ENCODE results near the gene INSR.
A peak's percentile ranks its signal among the peaks of the same experiment; 100 is the strongest.
"Not testable (repeated sequence)": the region's sequence is repeated elsewhere in the genome, so short reads cannot be mapped to it uniquely, and the experiment has no call there.

INSR gene

DNA sequence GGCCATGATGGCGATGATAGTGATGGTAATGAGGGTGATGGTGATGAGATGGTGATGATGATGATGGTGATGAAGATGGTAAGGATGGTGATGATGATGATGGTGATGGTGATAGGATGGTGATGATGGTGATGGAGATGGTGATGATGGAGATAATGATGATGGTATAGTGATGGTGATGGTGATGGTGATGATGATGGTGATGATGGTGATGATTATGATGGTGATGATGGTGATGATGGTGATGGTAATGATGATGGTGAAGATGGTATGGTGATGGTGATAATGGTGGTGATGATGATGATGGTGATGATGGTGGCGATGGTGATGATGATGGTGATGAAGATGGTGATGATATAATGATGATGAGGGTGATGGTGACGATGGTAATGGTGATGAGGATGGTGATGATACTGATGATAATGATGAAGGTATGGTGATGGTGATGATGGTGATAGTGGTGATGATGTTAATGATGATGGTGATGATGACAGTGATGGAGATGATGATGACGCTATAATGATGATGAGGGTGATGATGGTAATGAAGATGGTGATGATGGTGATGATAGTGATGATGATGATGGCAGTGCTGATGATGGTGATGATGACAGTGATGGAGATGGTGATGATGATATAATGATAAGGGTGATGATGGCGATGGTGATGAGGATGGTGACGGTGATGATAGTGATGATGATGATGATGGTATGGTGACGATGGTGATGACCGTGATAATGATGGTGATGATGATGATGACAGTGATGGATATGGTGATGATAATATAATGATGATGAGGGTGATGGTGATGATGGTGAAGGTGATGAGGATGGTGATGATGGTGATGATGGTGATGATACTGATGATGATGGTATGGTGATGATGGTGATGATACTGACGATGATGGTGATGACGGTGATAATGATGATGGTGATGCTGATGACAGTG lies 187.2 kb downstream of the INSR start:
- no peak for DNase-seq (ENCODE audit: insufficient read length, low spot score)
- no peak for FAIRE-seq

DNA sequence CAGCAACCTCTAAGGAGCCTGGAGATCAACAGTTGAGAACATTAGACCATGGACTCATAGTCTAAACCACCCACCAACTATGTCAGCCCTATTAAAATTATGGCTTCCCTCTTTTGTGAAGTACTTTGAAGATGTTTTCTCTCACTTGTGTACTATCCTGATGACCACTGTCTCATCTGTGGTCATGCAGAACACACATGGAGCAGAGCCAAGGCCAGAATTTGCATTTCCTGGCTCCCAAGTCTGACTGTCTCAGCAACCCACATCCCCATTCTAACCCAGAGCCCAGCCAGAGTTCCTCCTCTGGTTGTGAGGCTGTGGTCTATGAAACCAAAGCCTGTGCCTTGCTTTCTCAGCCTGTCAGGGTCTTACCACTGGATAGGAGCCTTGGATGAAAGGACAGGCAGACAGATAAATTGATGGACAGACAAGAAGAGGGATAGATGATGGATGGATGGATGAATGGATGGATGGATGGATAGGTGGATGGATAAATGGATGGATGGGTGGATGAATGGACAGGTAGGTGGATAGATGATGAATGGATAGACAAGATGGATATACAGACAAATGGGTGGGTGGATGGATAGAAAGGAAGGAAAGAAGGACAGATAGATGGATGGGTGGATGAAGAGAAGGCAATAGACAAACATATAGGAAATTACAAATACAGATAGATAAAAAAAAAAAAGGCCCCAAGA lies 189.3 kb downstream of the INSR start:
- DNase-seq (ENCODE audit: insufficient read length, low spot score) (peak; percentile 12), FAIRE-seq (peak; percentile 26)

DNA sequence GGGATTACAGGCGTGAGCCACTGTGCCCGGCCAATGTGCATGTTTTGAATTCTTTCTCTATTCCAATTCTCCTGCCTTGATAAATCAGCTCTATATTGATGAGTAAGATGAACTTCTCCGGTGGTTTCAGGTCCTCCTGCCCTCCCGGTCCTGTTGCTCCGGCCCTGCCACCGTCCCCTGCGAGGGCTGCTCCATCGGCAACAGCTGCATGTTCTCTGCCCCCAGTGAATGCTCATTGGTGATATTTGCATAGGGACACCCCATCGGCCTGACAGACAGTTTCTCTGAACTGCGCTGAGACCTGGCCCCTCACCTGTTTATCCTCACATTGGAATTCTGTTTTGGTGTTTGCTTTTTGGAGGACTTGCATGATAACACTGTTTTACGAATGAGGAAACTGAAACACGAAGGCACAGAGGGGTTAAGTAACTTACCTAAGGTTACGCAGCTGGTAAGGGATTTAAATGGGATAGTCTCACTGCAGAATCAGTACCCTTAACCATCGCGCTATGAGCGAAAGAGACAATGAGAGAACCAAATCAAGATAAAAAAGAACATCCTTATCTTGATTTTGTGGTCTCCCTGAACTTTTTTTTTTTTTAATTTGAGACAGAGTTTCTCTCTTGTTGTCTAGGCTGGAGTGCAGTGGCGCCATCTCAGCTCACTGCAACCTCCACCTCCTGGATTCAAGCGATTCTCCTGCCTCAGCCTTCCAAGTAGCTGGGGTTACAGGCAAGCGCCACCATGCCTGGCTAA lies 192.5 kb downstream of the INSR start:
- no peak for FAIRE-seq

DNA sequence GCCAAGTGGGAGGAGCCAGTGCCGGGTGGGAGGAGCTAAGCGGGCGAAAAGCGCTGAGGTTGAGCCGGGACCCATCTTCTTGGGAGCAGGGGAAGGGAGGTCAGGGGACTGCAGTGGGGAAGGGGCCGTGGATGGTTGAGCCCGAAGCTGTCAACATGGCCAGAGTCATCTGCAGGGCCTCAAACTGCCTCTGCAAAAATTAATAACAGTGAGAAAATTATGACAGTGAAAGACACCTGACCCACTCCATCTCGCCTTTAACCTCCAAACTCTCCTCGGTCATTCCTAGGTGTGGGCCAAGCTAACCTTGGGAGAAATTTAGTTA lies 194.7 kb downstream of the INSR start:
- FAIRE-seq (no peak), DNase-seq (ENCODE audit: insufficient read length, low spot score) (no peak)

More for the DNA sequence above, 192.5 kb downstream of the INSR start:
- DNase-seq (ENCODE audit: insufficient read length, low spot score) = no peak

DNA sequence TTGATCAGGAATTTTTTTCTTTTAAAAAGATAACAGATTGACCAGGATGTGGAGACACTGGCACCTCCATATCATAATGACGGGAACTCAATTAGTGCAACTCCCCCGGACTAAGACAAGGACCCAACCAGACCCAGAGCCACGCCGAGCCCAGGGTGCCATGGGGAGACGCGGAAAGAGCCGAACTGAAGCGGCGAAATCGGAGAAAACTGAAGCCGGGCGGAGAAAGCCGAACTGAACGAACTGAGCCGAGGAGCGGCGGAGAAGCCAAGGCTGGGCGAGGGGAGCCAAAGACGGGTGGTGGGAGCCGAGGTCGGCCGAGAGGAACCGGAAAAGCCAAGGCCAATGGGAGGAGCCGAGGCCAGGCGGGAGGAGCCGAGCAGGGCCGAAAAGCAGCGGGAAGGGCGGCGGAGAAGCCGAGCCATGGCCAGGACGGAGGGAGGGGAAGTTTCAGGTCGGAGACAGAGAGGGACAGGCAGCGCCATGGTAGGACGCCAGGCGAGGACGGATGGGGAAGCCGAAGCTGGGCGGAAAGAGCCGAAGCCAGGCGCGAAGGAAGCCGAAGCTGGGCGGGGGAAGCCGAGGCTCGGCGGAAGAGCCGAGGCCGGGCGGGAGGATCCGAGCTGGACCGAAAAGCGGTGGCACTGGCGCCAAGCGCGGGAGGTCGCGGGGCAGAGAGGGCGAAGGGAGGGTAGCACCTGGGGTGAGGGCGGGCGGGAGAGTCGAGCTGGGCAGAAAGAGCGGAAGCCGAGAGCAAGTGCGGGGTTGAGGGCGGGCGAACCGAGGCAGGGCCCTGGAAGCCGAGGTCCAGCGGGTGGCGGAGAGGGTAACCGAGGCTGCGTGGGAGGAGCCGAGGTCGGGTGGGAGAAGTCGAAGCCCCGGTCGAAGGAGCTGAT lies 195.3 kb downstream of the INSR start:
- DNase-seq (ENCODE audit: insufficient read length, low spot score) = peak; percentile 76
- peak; percentile 95 for FAIRE-seq

DNA sequence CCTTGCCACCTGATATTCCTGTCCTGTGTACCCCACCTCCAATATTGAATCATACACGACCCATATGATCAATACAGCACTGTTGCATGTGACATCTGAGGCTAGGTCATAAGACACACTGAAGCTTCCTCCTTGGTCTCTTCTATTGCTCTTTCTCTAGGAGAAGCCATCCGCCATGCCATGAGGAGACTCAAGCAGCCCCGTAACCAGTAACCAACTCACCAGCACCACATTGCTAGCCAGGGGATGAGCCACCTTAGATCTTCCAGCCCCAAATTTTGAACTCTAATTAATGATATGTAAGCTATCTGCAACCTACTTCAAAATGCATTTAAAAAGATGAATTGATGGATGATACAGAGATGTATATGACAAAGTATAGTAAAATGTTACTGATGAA lies 196.1 kb downstream of the INSR start:
- DNase-seq (ENCODE audit: insufficient read length, low spot score) (no peak), FAIRE-seq (peak; percentile 48)

DNA sequence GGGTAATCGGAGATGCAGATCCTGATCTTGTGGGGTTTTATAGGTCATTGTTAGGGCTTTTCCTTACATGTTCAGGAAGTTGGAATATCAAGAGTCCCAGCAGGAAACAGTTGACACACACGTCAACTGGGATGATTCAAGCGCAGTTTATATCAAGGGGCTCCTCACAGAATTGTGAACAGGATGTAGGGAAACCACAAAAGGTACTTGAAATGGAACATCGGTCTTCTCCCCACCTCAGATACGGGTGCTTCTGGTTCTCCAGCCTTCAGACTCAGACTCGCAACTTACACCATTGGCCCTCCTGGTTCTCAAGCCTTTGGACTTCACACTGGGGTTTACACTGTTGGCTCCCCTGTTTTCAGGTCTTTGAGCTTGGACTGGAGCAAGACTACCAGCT lies 205.2 kb downstream of the INSR start:
- FAIRE-seq (no peak), DNase-seq (ENCODE audit: insufficient read length, low spot score) (no peak)

DNA sequence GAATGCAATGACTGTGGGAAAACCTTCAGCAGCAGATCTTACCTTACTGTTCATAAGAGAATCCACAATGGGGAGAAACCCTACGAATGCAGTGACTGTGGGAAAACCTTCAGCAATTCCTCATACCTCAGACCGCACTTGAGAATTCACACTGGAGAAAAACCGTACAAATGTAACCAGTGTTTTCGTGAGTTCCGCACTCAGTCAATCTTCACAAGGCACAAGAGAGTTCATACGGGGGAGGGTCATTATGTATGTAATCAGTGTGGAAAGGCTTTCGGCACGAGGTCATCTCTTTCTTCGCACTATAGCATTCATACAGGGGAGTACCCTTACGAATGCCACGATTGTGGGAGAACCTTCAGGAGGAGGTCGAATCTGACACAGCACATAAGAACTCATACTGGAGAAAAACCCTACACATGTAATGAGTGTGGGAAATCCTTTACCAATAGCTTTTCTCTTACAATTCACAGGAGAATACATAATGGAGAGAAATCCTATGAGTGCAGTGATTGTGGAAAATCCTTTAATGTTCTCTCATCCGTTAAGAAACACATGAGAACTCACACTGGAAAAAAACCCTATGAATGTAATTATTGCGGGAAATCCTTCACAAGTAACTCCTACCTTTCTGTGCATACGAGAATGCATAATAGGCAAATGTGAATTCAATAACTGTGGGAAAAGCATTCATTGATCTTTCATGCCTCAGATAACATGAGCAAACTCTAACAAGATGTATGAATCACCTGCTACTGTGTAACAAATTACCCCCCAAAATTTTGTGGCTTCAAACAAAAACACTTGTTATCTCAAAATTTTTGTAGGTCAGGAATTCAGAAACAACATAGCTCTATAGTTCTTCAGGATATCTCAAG lies 210.9 kb downstream of the INSR start:
- DNase-seq (ENCODE audit: insufficient read length, low spot score) (no peak), FAIRE-seq (no peak)

DNA sequence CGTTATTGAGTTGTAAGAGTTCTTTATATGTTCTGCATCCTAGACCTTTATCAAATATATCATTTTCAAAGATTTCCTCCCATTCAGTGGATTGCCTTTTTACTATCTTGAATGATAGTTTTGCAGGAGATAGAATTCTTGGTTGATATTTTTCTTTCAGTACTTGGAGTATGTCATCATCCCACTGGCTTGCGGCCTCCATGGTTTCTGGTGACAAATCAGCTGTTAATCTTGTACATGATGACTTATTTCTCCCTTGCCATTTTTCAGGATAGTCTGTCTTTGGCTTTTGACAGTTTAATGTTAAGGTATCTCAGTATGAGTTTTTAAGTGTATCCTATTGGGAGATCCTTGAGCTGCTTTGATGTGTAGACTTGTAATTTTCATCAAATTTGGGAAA lies 216.2 kb downstream of the INSR start:
- DNase-seq (ENCODE audit: insufficient read length, low spot score) (no peak), FAIRE-seq (no peak)

DNA sequence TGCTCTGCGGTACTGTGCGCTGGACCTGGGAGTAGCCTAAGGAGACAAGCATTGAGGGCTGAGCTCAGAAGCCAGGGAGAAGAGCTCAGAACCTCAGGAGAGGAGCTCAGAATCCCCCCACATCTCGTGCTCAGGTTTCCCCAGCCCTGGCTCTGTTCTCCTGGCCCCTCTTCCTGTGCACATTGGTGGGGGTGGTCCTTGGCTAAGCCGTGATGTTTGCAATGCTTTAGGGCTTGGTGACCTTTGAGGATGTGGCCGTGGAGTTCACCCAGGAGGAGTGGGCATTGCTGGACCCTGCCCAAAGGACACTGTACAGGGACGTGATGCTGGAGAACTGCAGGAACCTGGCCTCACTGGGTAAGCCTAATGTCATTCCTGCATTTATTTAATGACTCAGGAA lies 218.1 kb downstream of the INSR start:
- DNase-seq (ENCODE audit: insufficient read length, low spot score) = no peak
- no peak for FAIRE-seq

DNA sequence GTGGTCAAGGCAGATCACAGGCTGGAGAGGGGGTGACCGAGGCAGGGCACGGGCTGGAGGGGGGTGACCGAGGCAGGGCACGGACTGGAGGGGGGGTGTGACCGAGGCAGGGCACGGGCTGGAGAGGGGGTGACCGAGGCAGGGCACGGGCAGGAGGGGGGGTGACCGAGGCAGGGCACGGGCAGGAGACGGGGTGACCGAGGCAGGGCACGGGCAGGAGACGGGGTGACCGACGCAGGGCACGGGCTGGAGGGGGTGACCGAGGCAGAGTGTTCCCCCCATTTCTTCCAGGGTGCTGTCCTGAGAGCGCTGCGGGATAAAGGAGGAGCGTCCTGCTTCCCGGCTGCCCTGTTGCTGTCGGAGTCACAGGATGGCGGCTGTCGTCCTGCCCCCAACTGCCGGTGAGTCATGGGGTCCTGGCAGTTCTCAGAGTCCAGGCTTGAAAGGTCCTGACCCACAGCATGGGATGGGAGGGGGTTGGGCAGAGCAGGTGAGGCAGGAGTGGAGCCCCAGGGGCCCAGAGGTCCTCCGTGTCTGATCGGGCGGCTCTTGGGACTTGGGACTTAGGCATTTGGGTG lies 219.4 kb downstream of the INSR start:
- FAIRE-seq (no peak), DNase-seq (ENCODE audit: insufficient read length, low spot score) (no peak)

DNA sequence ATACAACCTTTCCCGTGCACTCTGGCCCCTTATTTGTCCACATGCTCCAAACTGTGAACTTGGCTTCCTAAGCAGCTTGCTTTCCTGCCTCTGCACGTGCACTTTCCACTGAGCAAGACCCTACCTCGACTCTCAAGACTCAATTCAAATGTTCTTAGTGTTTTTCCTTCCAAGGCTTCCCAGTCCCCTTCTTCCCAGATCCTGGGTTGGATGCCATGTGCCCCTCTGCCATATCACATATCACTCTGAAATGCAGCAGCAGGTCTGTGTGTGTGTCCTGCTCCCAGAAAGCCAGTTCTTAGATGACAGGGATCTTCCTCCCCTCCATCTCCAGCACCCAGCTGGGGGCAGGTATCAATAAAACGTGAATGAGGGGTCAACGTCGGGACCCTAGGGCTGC lies 221.7 kb downstream of the INSR start:
- no peak for FAIRE-seq
- DNase-seq (ENCODE audit: insufficient read length, low spot score) = no peak

DNA sequence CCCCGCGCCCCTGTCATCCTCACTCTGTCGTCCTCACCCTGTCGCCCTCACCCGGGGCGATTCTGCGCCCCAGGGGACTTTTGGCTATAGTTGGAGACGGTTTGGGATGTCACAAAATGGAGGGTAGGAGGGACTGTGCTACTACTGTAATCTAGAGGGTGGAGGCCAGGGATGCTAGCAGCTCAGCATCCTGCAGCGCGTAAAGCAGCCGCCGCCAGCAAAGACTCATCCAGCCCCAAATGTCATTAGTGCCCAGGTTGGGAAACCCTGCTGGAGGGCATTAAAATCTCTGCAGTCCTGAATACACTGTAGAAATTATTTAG lies 224.3 kb downstream of the INSR start:
- FAIRE-seq (no peak), DNase-seq (ENCODE audit: insufficient read length, low spot score) (no peak)

DNA sequence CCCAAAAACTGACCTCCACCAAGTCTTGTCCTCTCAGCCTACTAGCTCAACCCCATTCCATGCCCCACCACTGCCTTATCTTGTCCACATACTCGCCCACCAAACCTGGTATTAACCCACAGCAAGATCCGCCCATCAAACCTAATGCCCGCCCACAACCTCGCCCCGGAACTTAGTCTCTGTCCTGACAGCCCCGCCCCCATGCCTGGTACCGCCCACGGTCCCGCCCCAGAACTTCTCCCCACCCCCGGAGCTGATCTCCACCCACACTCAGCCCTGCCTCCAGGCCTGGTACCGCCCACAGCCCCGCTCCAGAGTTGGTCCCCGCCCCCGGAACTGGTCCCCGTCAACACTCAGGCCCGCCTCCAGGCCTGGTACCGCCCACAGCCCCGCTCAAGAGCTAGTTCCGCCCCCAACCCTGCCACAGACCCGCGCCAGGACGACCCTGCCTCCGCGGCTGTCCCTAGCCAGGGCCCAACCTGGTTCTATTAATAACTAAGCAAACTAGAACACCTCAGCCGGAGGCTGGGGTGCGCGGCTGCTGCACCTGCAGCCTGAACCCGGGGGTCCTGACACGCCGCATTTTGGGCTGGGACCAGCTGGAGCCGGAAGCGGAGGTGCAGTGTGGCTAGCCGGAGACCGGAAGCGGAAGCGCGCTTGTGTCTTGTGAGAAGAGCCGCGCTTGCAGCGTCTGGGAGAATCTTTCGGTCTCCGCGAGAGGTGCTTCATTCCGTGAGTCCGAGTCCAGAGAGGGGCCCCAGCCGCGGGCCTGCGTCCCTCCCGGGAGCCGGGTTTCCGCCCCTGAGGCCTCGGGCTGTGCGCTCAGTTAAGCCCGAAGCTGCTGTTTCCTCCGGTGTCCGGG lies 224.9 kb downstream of the INSR start, which contains the start of gene ZNF557:
Gene ZNF557 (plus strand): TSS at position 662 of the 862 bp plus-strand sequence. CDS start 5,372 bp downstream, outside the sequence.
- peak; percentile 96 for FAIRE-seq

DNA sequence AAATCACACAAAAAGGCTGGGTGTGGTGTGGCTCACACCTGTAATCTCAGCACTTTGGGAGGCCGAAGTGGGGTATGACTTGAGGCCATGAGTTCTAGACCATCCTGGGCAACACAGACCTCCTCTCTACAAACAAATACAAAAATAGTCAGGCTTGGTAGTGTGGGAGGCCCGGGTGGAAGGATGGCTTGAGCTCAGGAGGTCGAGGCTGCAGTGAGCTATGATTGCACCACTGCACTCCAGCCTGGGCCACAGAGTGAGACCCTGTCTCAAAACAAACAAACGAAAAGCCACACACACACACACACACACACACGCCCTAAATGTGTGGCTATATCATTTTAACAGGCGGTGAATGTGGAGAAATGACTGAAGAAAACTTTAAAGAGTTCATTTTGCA lies 225.6 kb downstream of the INSR start:
- DNase-seq (ENCODE audit: insufficient read length, low spot score) (no peak), FAIRE-seq (no peak)

More for the DNA sequence above, 224.9 kb downstream of the INSR start, which contains the start of gene ZNF557:
- peak; percentile 87 for DNase-seq (ENCODE audit: insufficient read length, low spot score)

DNA sequence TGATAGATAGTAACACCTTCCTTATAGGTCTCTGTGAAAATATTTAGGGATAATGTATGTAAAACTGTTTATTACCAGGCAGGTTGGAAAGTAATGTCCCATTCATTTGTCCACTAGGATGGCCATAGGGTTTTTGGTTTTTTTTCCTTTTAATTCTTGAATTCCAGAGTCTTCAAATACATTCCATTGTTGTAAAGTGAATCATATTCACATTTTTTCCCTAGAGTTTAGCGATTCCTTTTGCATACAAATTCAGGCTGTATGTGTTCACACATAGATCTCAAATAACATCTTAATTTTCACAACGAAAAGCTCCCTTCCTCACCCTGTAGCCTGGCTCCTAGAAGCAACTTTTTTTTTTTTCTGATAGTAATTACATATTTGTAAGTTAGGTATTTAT lies 226.5 kb downstream of the INSR start:
- FAIRE-seq = no peak
- no peak for DNase-seq (ENCODE audit: insufficient read length, low spot score)

DNA sequence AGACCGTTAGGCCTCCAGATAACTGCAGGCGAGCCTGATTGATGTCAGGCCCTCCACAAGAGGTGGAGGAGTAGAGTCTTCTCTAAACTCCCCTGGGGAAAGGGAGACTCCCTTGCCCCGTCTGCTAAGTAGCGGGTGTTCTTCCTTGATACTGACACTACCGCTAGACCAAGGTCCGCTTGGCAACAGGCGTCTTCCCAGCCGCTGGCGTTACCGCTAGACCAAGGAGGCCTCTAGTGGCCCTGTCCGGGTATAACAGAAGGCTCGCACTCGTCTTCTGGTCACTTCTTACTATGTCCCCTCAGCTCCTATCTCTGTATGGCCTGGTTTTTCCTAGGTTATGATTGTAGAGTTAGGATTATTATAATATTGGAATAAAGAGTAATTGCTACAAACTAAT lies 227.1 kb downstream of the INSR start:
- DNase-seq (ENCODE audit: insufficient read length, low spot score); FAIRE-seq: not testable (repeated sequence)
